Activated CD8-positive, alpha-beta memory T cell treated with anti-CD3 and anti-CD28 coated beads, Interleukin-2, amount 50 U/mL, for 24 hours (primary cell): ENCODE measurements around the gene FAN1.

Source experiments
- DNase-seq: peaks from one replicate; pipeline ENCODE4 v3.0.0-alpha.2; 2020; ENCODE audit errors: extremely low read depth

Gene FAN1

DNA sequence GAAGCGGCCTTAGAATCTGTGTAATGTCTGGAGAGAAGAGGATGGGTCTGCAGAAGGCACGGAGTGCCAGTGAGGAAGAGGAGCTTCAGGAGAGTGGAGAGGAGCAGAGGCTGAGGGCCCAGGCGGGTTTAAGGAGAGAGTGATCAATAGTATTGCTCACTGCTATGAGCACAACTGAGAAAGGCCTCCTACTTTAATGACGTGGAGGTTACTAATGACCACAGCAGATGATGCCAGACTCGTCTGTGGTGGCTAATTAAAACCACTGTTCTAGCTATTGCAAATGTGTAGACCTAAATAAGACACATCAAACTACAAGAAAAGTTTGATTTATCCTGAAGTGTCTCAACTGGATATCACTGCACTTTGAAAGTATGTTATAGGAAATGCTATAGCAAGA lies 54.5 kb downstream of the FAN1 start:
- DNase-seq = no peak

DNA sequence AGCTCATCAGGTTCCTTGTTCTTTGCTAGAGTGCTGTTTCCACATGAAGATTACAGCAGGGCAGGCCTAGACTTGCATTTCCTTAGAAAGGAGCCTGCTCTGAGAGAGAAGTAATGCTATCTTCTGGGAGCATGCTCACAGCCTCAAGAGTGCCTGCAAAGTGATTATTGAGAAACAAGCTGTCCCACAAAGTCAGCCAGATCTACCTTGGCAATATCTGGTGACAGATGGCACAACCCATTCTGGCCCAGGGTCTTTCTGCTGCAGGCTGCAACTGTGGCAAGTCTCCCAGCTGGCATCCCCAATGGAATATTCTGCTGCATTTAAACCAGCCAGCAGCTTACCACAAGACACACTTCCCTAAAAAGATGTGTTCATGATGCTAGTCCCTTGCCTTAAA lies 58.4 kb downstream of the FAN1 start:
- DNase-seq = no peak

DNA sequence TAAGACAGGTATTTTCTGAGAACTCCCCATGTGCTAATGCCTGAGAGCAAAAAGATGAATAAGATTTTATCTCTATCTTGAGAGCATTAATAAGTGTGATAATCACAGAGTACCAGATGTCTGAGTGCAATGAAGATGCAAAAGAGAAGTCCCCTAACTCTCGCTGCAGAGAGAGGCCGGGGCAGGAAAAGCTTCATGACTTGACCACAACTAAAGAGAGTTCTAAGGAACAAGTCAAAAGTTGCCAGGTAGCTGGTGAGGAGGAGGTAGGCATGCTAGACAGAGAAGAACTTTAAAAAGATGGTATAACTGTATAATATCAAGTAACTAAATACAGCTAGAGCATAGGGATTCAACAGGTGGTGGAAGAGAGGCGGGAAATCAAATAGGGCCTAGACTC lies 58.9 kb downstream of the FAN1 start:
- no peak for DNase-seq

DNA sequence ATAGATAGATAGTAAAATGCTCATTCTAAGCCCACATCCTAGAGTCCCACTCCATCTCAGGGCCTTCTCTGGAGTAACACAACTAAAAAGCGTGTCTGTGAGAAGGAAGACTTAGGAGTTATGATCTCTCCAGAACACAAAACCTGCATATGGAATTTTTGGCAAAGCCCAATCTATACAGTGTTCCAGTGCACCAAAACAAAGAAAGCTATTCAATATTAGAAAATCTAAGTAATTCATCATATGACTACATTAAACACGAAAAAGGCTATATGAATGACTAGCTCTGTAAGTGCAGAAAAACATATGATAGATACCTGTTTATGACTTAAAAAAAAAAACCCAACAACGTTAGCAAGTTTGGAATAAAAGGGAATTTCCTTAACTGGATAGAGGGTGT lies 60.0 kb downstream of the FAN1 start:
- no peak for DNase-seq

DNA sequence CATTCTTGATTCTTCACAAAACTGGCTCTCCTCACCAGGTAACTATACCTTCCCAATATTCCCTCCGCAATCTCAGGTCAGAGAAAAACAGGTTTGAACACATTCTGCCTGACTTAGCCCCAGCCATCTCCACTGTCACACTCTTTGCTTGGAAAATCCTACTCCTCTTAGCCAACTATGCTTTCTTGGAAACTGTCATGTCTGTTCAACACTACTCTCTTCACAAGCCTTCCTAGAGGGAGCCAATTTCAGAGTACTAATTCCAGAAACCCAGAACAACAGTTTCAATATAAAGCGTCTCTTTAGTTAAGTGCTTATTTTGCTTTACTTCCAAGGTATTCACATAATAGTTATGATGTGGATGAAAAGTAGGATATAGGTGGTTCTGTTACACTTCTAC lies 66.0 kb downstream of the FAN1 start:
- DNase-seq = no peak

DNA sequence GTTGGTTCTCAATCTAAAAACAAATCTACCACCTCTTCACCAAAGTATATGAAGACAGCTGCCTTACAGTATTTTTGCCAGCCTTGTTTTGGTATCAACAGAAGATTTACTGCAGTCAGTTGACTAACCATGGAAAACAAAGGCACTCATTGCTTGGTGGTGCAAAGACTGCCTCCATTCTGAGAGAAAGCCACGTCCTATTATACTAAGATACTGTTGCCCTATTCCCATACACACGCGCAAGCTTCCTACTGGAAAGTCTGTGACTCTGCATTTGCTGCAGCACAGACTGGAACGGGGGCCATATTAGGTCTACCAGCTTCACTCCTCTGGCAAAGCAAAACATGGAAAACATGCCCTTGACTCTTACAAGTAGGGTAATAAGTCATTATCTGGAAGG lies 69.7 kb downstream of the FAN1 start:
- DNase-seq = no peak

DNA sequence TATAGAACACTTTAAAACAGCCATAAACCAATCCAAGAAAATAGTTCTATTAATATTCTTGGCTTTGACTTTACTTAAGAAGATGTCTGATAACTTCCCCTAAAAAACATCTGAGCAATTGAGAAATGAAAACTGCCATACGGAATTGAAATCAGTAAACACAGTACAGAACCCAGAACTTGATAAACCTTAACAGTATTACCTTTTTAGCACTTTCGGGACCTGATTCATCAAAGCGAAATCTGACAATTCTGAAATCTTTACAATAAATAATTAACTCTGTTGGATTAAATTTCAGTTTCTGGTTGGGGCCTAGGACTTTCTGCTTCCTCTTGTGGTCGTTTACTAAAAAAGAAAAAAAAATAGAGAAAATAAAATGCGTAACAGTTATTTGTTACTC lies 70.4 kb downstream of the FAN1 start:
- no peak for DNase-seq

DNA sequence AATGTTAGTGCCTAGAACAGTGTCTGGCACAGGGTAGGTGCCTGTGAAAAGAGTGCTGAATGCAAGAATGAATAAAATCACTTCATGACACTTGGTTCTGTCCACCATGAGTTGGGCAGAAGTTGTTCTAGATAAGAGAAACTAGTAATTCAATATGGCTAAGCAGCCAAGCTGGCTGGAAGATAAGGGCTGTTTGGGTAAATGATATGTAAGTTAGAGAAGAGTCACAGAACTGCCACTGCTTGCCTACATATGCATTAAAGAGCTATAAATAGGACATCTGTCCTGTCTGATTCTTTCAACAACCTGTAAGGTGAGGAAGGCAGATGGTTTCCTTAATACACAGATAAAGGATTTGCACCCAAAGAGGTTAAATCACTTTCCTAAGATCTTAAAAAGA lies 74.6 kb downstream of the FAN1 start:
- no peak for DNase-seq

DNA sequence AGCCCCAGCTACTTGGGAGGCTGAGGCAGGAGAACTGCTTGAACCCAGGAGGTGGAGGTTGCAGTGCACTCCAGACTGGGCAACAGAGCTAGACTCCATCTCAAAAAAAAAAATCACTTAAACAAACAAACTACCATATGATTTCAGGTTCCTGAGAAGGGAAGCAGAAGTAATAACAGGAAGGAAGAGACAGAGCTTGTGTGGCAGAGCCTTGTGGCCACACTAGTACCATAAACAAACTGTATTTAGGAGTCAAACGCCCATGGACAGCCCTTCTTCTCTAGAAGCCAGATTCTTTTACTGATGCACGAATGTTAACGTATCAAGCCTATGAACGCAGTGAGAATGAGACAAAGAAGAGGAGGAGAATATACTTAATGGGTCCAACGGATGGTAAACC lies 75.7 kb downstream of the FAN1 start:
- no peak for DNase-seq

DNA sequence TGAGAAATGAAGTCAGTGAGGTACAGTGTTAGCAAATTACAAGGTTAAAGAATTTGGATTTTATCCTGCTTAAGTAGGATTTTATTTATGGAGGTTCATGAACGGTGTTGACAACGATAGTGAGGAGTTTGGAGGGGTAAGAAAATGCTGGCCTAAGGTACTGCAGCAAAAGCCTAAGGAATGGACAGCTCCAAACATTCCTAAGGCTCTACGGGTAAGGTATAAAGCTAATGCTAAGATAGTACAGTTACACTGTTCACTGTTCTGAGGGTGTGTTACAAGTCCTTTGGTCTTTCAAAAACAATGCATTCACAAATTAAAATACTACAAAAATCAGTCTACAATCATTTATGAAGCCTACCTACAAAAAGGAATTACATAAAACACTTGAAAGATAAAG lies 80.4 kb downstream of the FAN1 start:
- no peak for DNase-seq

DNA sequence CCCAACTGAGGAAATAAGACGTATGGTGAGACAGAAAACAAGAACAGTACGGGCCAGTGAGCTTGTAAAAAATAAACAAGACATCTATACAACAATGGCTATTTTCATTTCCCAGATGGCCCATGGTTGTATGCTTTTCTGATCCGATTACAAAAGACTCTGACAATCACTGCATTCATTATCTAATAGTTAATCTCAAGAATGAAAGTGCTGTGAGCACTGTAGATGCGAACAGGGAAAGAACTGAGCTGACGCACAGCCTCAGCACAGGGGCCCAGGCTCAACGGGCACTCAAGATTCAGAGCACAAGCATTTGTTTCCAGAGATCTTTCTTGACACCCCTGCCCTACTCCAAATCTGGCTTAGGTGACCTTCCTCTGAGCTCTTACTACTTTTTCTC lies 80.8 kb downstream of the FAN1 start:
- no peak for DNase-seq

DNA sequence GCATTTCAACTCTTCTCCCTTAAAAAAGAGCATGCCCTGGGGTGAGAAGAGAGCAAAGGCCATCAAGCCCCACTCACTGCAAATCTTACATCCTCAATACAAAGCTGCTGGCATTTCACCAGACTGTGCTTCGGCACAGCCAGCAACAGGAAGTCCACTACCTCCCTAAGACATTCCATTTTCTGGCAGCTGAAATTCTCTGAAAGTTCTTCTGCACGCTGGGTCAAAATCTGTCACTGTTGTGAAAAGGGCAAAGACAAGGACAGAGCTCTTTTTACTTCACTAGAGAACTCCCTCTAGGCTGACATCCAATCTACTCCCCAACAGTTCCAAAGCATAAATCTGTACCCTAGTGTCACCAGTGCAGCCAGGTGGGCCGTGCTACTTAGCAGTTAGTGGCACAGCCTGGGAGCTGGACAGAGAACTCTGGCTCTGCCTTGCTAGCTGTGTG lies 81.4 kb downstream of the FAN1 start:
- no peak for DNase-seq

DNA sequence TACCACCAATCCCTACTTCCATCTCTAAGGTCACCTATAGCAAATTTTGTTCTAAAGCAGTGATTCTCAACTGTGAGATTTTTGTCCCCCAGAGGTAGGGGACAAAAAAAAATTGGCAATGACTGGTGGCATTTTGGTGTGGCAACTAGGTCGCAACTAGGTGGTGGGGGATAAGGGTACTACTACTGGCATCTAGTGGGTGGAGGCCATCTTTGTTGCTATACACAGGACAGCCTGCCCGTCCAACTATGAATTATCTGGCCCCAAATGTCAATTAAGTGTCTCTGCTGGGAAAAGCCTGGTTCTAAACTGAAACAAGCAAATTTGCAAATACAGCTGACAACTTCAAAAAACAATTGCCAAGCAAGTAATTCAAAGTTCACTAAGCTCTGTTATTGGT lies 86.3 kb downstream of the FAN1 start:
- no peak for DNase-seq

DNA sequence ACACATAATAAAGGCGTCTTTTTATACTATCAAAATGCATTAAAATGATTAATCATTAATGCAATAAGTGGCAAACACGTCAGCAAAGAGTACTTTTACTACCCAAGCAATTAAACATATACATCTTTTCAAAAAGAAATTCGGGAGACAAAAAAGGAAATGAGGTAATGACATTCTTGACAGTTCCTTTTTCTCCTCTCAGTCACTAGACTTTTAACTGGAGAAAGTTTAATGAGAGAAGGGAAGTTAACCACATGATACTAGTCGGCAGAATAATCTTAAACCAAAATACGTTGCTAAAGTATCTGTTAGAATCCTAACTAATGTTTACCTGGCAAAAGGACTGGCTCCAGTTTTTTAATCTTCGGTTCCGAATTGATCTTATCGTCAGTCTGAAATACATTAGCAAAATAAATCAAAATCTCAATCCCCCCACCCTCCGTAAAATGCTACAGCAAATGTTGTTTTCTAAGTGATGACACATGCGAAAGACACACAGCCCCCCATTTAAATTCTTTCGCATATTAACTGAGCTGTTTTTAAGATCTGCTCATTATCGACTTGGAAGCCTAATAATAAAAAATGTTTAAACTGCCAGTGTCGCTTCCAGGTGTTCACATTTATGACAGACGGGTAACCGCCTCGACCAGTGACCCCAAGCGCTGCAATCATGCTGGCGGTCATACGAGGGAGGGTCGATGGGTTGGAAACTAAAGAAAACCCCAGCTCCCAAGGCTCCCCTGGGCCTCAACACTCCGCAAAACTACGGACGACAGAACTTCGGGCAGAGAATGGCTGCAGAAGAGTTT lies 86.9 kb downstream of the FAN1 start:
- no peak for DNase-seq

DNA sequence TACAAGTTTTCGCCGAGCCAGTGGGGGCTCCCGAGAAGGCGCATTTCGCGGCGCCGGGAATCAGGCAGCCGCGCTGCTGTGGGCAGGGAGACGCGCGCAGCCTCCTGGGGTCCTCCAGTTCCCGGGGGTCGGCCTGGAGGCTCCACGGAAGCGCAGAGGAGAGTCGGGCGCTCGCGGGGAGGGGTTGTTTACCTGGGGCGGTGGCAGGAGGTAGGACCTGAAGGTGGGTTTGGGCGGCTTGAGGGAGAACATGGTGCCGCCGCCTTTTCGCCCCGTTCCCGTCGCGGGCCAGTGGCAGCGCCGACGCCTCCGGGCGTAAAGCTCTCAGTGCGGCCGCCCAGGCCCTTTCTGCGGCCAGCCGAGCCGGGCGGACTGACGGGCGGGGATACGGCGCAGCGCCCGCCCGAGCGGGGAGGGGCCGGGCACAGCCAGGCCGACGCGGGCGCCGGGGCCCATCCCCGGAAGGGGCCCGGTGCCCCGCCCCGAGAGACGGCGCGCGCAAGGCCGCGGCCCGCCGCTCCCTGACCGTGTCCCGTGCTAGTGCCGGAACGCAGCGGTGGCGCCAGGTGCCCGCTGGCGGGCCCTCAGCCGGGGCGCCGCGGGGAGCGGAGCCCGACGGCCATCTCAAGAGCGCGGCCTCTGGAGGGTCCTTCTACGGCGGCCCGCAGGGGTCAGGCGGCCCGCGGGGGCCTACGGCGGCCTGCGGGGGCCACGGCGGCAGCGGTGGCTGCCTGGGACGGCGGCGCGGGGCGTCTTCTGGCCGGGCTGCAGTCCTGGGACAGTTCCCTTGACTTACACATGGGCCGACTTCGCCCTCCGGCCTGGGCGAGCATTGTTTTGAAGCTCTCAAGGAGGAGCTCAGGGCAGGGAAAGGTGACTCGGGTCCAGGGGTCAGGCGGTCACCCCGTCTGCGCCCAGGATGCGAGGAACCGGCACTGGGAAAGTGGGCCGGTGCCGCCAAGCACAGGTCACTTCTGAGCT lies 87.8 kb downstream of the FAN1 start, which contains the start of gene MTMR10:
Gene MTMR10 (minus strand): TSS at position 374 of the 981 bp plus-strand sequence. CDS start 122 bp downstream, at position 252.
- no peak for DNase-seq

DNA sequence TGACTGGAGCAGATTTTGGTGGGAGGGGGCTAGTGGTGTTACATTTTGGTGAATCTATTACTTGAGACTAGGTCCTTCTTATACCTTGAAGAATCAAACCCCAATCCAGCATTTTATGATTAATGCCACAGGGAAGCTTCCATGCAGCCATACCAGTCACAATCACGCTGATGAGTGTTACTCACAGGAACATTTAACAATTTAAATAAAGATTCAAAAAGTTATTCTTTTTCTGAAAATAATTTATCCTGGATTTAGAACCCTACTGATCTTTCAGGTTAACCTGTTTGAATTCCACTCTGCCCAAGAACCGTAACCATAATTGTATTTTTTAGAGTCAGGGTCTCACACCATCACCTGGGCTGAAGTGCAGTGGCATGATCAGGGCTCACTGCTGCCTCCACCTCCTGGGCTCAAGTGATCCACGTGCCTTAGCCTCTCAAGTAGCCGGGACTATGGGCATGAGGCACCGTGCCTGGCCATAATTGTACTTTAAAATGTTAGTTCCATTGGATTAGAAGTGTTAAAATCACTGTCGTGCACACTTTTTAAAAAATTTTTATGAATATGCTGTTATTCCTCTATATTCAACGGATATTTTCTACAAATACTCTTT lies 88.6 kb downstream of the FAN1 start:
- no peak for DNase-seq
